ENCODE results near the gene NALCN. TPM values are rescaled to one million over a fixed set of nuclear protein-coding genes. Genes with fewer than 3 reads are reported as not detected.
A peak's percentile ranks its signal among the peaks of the same experiment; 100 is the strongest.

Gene NALCN
- total RNA-seq, 1 experiment from 2014 or later: 8.5 TPM

DNA sequence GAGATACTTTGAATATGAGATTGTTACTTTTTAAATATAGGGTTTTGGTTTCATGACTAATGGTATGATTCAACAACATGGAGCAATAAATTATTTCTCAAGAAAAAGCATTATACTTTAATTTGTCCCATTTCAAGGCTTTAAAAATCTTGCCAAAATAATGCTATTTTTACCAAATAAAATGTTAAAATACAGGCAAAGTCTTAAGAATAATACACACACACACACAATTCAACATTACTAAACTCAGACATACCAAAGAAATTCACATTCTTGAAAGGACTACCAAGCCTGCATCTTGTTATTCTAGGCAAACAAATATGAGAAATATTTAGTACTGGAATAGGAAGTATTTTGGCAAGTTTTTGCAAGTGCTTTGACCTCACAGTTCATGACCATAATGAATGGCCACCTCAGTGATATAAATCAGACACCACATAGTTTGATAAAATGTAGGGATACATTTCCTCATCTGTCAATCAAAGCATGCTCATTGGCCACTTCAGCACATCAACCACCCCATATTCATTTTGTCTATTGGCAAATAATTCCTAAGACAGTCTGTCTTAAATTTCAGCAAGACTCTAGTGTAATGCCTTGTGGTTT, 107.2 kb downstream of the NALCN start:
- H3K27ac Mint-ChIP-seq (ENCODE audit: low read depth, unreplicated experiment): peak overlapping the region; percentile 88
- intact Hi-C loops (cut with micrococcal nuclease): loop anchor here (10.0 kb wide), 1 partner anchor 166 kb away; no protein-coding TSS in a partner anchor
- peak; percentile 39 for DNase-seq (ENCODE audit: unreplicated experiment)
- no TSS peak for BruUV-seq (replicated peaks)
- POLR2A ChIA-PET: interaction anchor here (0.7 to 1.3 kb wide), 2 partner anchors 14 to 179 kb away, joined by 3 read pairs; no protein-coding TSS in a partner anchor
- TF ChIP-seq, protein P1, sequence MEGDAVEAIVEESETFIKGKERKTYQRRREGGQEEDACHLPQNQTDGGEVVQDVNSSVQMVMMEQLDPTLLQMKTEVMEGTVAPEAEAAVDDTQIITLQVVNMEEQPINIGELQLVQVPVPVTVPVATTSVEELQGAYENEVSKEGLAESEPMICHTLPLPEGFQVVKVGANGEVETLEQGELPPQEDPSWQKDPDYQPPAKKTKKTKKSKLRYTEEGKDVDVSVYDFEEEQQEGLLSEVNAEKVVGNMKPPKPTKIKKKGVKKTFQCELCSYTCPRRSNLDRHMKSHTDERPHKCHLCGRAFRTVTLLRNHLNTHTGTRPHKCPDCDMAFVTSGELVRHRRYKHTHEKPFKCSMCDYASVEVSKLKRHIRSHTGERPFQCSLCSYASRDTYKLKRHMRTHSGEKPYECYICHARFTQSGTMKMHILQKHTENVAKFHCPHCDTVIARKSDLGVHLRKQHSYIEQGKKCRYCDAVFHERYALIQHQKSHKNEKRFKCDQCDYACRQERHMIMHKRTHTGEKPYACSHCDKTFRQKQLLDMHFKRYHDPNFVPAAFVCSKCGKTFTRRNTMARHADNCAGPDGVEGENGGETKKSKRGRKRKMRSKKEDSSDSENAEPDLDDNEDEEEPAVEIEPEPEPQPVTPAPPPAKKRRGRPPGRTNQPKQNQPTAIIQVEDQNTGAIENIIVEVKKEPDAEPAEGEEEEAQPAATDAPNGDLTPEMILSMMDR (IDR thresholded peaks at IDR 0.05; ENCODE audit: unreplicated experiment): no peak
- H3K9me3 Mint-ChIP-seq (ENCODE audit: unreplicated experiment): no peaks in the 10 kb centered on the region
- CTCF ChIA-PET: no interaction called here
- H3K4me1 Mint-ChIP-seq (ENCODE audit: insufficient read depth, unreplicated experiment): peaks cover 24% of the 10 kb centered on the region
- no peaks in the 10 kb centered on the region for H3K36me3 Mint-ChIP-seq (ENCODE audit: insufficient read depth, unreplicated experiment)
- no peaks in the 10 kb centered on the region for H3K27me3 Mint-ChIP-seq (ENCODE audit: insufficient read depth, unreplicated experiment)
- H3K4me3 Mint-ChIP-seq (ENCODE audit: unreplicated experiment): no peak overlapping the region

DNA sequence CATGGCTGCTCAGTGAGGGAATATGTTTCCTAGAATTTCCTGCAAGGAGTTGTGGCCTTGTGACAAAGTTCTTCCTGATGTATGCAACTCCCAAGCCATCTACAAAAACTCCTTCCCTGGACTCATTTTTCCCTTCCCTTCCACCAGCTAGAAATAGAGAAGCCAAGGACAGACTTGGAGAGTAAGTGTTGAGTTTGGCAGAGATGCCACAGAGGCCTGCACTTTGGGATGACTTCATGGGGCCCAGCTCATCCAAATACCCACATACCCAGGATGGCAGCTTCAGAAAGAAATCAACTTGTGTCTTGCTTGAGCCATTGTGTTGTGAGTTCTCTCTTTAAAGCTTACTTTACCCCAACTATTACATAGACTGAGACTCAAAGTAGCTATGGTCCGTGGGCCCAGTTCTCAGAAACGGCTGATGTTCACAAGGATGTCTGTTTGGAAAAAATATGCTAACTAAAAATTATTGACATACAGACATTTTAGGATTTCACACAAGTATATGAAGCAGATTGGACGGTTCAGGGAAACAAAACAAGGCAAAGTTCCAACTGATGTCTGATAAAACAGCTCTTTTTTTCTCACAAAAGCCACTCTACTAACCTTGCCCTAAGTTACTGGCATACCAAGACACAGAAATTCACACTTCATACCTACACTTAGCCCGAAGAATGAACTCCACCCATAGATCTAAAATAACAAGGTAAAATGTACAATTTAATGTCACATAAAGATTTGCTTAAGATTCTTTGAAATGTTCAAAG, 107.9 kb downstream of the NALCN start:
- Mint-ChIP-seq H3K27ac (ENCODE audit: low read depth, unreplicated experiment) (peak overlapping the region; percentile 88), H3K4me3 (ENCODE audit: unreplicated experiment) (no peak overlapping the region), H3K36me3 (ENCODE audit: insufficient read depth, unreplicated experiment) (no peaks in the 10 kb centered on the region), H3K27me3 (ENCODE audit: insufficient read depth, unreplicated experiment) (no peaks in the 10 kb centered on the region), H3K4me1 (ENCODE audit: insufficient read depth, unreplicated experiment) (peaks cover 24% of the 10 kb centered on the region), H3K9me3 (ENCODE audit: unreplicated experiment) (no peaks in the 10 kb centered on the region)
- ChIA-PET CTCF (interaction anchor here (0.9 kb wide), 1 partner anchor 9 kb away, joined by 4 read pairs; no protein-coding TSS in a partner anchor), POLR2A (no interaction called here)
- peak; percentile 30 for DNase-seq (ENCODE audit: unreplicated experiment)
- TF ChIP-seq, protein P1 (IDR thresholded peaks at IDR 0.05; ENCODE audit: unreplicated experiment): no peak
- BruUV-seq (replicated peaks): no TSS peak
- intact Hi-C loops (cut with micrococcal nuclease): loop anchor here (10.0 kb wide), 1 partner anchor 166 kb away; no protein-coding TSS in a partner anchor

- Mint-ChIP-seq H3K27me3 (ENCODE audit: insufficient read depth, unreplicated experiment) (no peaks in the 10 kb centered on the region), H3K36me3 (ENCODE audit: insufficient read depth, unreplicated experiment) (no peaks in the 10 kb centered on the region)
Measured at GRCh38 chr13:101307181-101307701, 109.1 kb downstream of the NALCN start.

More at GRCh38 chr13:101307181-101307701, 109.1 kb downstream of the NALCN start:
- ChIA-PET POLR2A (no interaction called here), CTCF (interaction anchor here (0.7 to 1.6 kb wide), 2 partner anchors 22 to 163 kb away, joined by 3 to 4 read pairs; no protein-coding TSS in a partner anchor)
- H3K9me3 Mint-ChIP-seq (ENCODE audit: unreplicated experiment): no peaks in the 10 kb centered on the region
- intact Hi-C loops (cut with micrococcal nuclease): loop anchor here (10.0 kb wide), 1 partner anchor 168 kb away; no protein-coding TSS in a partner anchor
- H3K4me3 Mint-ChIP-seq (ENCODE audit: unreplicated experiment): no peak overlapping the region
- TF ChIP-seq, protein P1 (IDR thresholded peaks at IDR 0.05; ENCODE audit: unreplicated experiment): no peak
- no peak overlapping the region for H3K27ac Mint-ChIP-seq (ENCODE audit: low read depth, unreplicated experiment)
- DNase-seq (ENCODE audit: unreplicated experiment): no peak
- H3K4me1 Mint-ChIP-seq (ENCODE audit: insufficient read depth, unreplicated experiment): peaks cover 24% of the 10 kb centered on the region
- BruUV-seq (replicated peaks): no TSS peak
